Ovary (tissue), 9 donors: ENCODE measurements around the gene CCDC73. TPM values are rescaled to one million over a fixed set of nuclear protein-coding genes. Genes with fewer than 3 reads are reported as not detected.

Experiments
- DNase-seq, 5 donors: peaks; one replicate each; pipeline ENCODE4 v3.0.0-alpha.2; 2019 to 2020
- H3K27ac ChIP-seq, 2 donors: fragments of 200-600 bp; one replicate each; pipeline versions ENCODE4 v1.5.1 to v1.8.0; 2019 to 2022
- H3K27me3 ChIP-seq: fragments of 200-600 bp; one replicate; pipeline ENCODE4 v1.8.0; 2022
- H3K36me3 ChIP-seq: fragments of 200-600 bp; sonication (generic); one replicate; pipeline ENCODE4 v1.5.1; 2019
- H3K4me1 ChIP-seq: one replicate; pipeline ENCODE4 v1.8.1; 2013; ENCODE audit warnings: mild to moderate bottlenecking, moderate library complexity; ENCODE audit not compliant: insufficient read depth
- H3K4me3 ChIP-seq: fragments of 200-600 bp; sonication (generic); one replicate; pipeline ENCODE4 v1.5.1; 2017
- H3K9me3 ChIP-seq, 2 donors: fragments of 200-600 bp in 1 of 2; sonication (generic) in 1 of 2; one replicate each; pipeline versions ENCODE4 v1.5.1 to v1.8.1; 2013 to 2019; ENCODE audit warnings: mild to moderate bottlenecking in 1 of 2, moderate library complexity in 1 of 2
- CTCF ChIP-seq, 3 donors: fragments of 450-650 bp in 2 of 3; fragments of 200-600 bp in 1 of 3; IDR thresholded peaks; one replicate each; pipeline versions ENCODE4 v1.5.1 to v1.8.0; 2016 to 2022; ENCODE audit warnings: antibody characterized with exemption in 3 of 3, mild to moderate bottlenecking in 1 of 3
- EP300 ChIP-seq: sonication (generic); formaldehyde crosslinking; IDR thresholded peaks from one replicate; pipeline ENCODE4 v1.6.1; 2017; ENCODE audit warnings: antibody characterized with exemption
- POLR2A ChIP-seq: fragments of 450-650 bp; IDR thresholded peaks from one replicate; pipeline ENCODE4 v1.6.1; 2017; ENCODE audit warnings: antibody characterized with exemption, mild to moderate bottlenecking, moderate library complexity
- WGBS, 3 donors: extraction: QIAGEN DNeasy Blood & Tissue Kit in 1 of 3; methylation state at CpG; one replicate each; pipeline versions ENCODE4 v1.1.5 to v1.1.7; 2013 to 2017; 5-methylcytosine and 5-hydroxymethylcytosine counted together
- intact Hi-C, 4 donors: fragments of 100-400 bp; cut with DNase I; formaldehyde crosslinking; loops; one replicate each; pipeline versions ENCODE4 v1.11.0 to v1.15.1; 2022 to 2023
- polyA plus RNA-seq, 2 donors: library from polyadenylated mRNA; stranded (reverse); fragments of 200-250 nt in 1 of 2; fragments of 350-450 nt in 1 of 2; fragmentation: Illumina TruSeq in 1 of 2; extraction: RNeasy Lipid Tissue Mini Kit (QIAGEN cat#74804) in 1 of 2; gene quantifications; one replicate each; pipeline ENCODE4 v1.2.3, GENCODE V29; 2013 to 2014
- total RNA-seq, 7 donors: library from RNA; depleted of rRNA in 2 of 7; stranded (reverse); fragments of >200 nt in 2 of 7; fragmentation: NEBNext Ultra II Directional in 3 of 7; extraction: Animal tissue kit (Norgen Biotek cat#: 25700) in 3 of 7; gene quantifications; one replicate each; pipeline versions ENCODE4 v1.1.0 to v1.2.4, GENCODE V29; 2016 to 2023
- donor health status: DM: no; HTN: no; CAD: no; lungs with moderate emphysema.
- donor health status: DM: no; HTN: no; CAD: no.
- donor health status: Bipolar disorder and iron deficiency.
- donor health status: DM: yes; HTN: yes; CAD: no.
- donor health status: DM: no; HTN: no; CAD: no.
- donor health status: DM: yes; HTN: yes; CAD: no.

CCDC73 gene
- total and polyA plus RNA-seq, 9 donors, result 0.23 to 1.6 (median 0.98) TPM

GRCh38 chr11:32566517-32566916, 227.9 kb downstream of the CCDC73 start:
- H3K27ac ChIP-seq, result no peak overlapping the region
- no peaks in the 10 kb centered on the region for H3K9me3 ChIP-seq
- no peak overlapping the region for H3K4me3 ChIP-seq
- intact Hi-C loops, result no loop called here
- H3K36me3 ChIP-seq, result no peaks in the 10 kb centered on the region
- no peaks in the 10 kb centered on the region for H3K27me3 ChIP-seq
- no peak for DNase-seq
- TF ChIP-seq CTCF (IDR thresholded peaks at IDR 0.05), result no peak
- TF ChIP-seq EP300, result no peak
- no peak for TF ChIP-seq POLR2A
- WGBS, 3 donors, result 90 to 93% (median 93%) methylated on average over 2 of the region's 2 CpGs
- peaks cover 4% of the 10 kb centered on the region for H3K4me1 ChIP-seq

- H3K9me3 ChIP-seq, result no peaks in the 10 kb centered on the region
- intact Hi-C loops, result no loop called here
- H3K27ac ChIP-seq, result peak overlapping the region in 1 of 2 donors; percentile 44
- peak in 3 of 5 donors; percentile 25 to 46 (median 42) for DNase-seq
- 20 to 33% (median 24%) methylated on average over 3 of the region's 3 CpGs for WGBS, 3 donors
- H3K36me3 ChIP-seq, result no peaks in the 10 kb centered on the region
- H3K4me3 ChIP-seq, result no peak overlapping the region
- peaks cover 4% of the 10 kb centered on the region for H3K4me1 ChIP-seq
- H3K27me3 ChIP-seq, result no peaks in the 10 kb centered on the region
- TF ChIP-seq POLR2A, result no peak
- TF ChIP-seq CTCF (IDR thresholded peaks at IDR 0.05), result no peak
- no peak for TF ChIP-seq EP300
These were observed 230.9 kb downstream of the CCDC73 start for GRCh38 chr11:32563600-32563959.

- TF ChIP-seq POLR2A (no peak), EP300 (no peak), CTCF (IDR thresholded peaks at IDR 0.05) (no peak)
These were observed 231.4 kb downstream of the CCDC73 start for GRCh38 chr11:32562839-32563599.

GRCh38 chr11:32561835-32562234, 232.6 kb downstream of the CCDC73 start:
- peaks cover 4% of the 10 kb centered on the region for H3K4me1 ChIP-seq
- no peak for DNase-seq
- WGBS, 3 donors, result 89 to 91% (median 90%) methylated on average over 11 of the region's 11 CpGs
- TF ChIP-seq CTCF (IDR thresholded peaks at IDR 0.05) (no peak), EP300 (no peak), POLR2A (no peak)
- H3K4me3 ChIP-seq, result no peak overlapping the region
- H3K36me3 ChIP-seq, result no peaks in the 10 kb centered on the region
- H3K9me3 ChIP-seq, result no peaks in the 10 kb centered on the region
- no peaks in the 10 kb centered on the region for H3K27me3 ChIP-seq
- no peak overlapping the region for H3K27ac ChIP-seq
- intact Hi-C loops, result no loop called here

More at GRCh38 chr11:32562839-32563599, 231.4 kb downstream of the CCDC73 start:
- H3K27me3 ChIP-seq, result no peaks in the 10 kb centered on the region
- DNase-seq, result no peak
- peak overlapping the region in 1 of 2 donors; percentile 44 for H3K27ac ChIP-seq
- intact Hi-C loops, result no loop called here
- no peaks in the 10 kb centered on the region for H3K9me3 ChIP-seq
- peaks cover 4% of the 10 kb centered on the region for H3K4me1 ChIP-seq
- H3K36me3 ChIP-seq, result no peaks in the 10 kb centered on the region
- WGBS, 3 donors, result 13 to 19% (median 18%) methylated on average over 10 of the region's 10 CpGs
- no peak overlapping the region for H3K4me3 ChIP-seq
